ENCODE data around the gene KAT14.
"Not testable (repeated sequence)": the region's sequence is repeated elsewhere in the genome, so short reads cannot be mapped to it uniquely, and the experiment has no call there.

KAT14 gene

GRCh38 chr20:18188434-18188833, 50.8 kb downstream of the KAT14 start:
- Histone ChIP-seq H3K14ac (ENCODE audit: low read length) (no peak overlapping the region), H3K4me3 (ENCODE audit: low read depth, low read length) (no peak overlapping the region), H3K27ac (ENCODE audit: low read depth, low read length) (no peak overlapping the region), H2AK5ac (ENCODE audit: low read length) (no peak overlapping the region), H3K4me2 (ENCODE audit: low read length) (no peak overlapping the region), H3K9ac (ENCODE audit: low read length) (no peak overlapping the region), H3K23ac (ENCODE audit: low read length) (no peak overlapping the region), H2BK12ac (ENCODE audit: low read length) (no peak overlapping the region), H4K8ac (ENCODE audit: low read depth, low read length) (no peak overlapping the region), H4K91ac (ENCODE audit: low read depth, low read length) (no peak overlapping the region), H3K27me3 (ENCODE audit: insufficient read depth, low read length) (no peaks in the 10 kb centered on the region), H3K36me3 (ENCODE audit: control insufficient read depth in 1 of 2, insufficient read depth in 2 of 2, low read length in 2 of 2) (peaks cover 15 to 29% of the 10 kb centered on the region in 2 experiments), H3K4ac (ENCODE audit: low read depth, low read length) (no peak overlapping the region), H3K79me2 (ENCODE audit: control insufficient read depth, insufficient read depth, low read length, poor library complexity) (no peaks in the 10 kb centered on the region), H3K79me1 (ENCODE audit: low read length) (no peaks in the 10 kb centered on the region), H3K4me1 (ENCODE audit: control insufficient read depth in 1 of 2, insufficient read depth in 2 of 2, low read length in 2 of 2) (peaks cover 0 to 3% of the 10 kb centered on the region in 2 experiments), H2BK5ac (ENCODE audit: low read depth, low read length, poor library complexity) (no peak overlapping the region), H3K18ac (ENCODE audit: low read length) (no peak overlapping the region), H2BK120ac (ENCODE audit: insufficient read depth, low read length, poor library complexity) (no peak overlapping the region), H2AFZ (ENCODE audit: insufficient read depth, low read length, poor library complexity) (no peak overlapping the region), H3K9me3 (ENCODE audit: insufficient read depth, low read depth, low read length) (peaks cover 2% of the 10 kb centered on the region), H4K12ac (ENCODE audit: low read depth, low read length) (no peak overlapping the region)
- DNase-seq: no peak
- WGBS (ENCODE audit: extremely low coverage, insufficient coverage, insufficient read length): no CpG with 5 or more reads among the region's 3 CpGs

DNA sequence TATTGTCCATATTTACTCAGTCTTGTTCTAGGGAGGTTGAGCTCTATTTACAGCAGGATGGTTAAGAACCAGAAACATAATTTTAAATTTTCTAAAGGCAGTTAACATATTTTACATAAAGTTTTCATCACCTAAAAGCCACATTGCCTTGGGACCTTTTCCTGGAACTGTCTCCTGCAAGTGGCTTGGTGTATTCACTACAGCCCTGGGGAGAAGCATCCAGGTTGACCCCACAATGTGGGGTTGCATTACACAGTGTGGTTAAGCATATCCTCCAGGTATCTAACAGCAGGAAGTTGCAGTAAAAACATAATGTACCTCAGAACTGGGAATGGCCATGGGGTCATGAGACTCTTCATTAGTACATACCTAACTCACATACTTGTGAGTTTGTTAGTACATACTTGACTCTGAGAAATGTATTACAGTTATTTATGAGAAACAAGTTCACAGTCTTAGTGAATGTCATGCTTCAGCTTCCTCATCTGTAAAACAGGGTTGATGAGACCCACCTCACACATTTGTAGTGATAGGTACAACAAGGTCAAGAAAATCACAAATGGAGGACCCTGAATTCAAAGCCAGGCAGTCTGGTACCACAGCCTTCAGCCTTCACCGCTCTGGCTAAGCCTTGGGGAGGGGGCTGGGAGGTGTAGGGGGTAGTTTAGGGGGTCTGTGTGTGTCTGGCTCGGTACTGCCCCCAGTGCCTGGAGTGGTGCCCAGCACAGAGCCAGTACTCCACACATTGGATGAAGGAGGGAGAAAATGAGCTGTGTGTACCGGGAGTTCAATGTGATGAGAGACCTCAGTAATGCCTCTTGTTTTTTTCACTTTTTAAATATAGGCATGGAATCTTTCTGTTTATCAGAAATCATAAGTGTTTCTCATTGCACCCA, 52.9 kb downstream of the KAT14 start:
- no peaks in the 10 kb centered on the region for H3K79me1 ChIP-seq (ENCODE audit: low read length)
- no peak overlapping the region for H3K4me2 ChIP-seq (ENCODE audit: low read length)
- H3K14ac ChIP-seq (ENCODE audit: low read length): no peak overlapping the region
- no peak overlapping the region for H3K4ac ChIP-seq (ENCODE audit: low read depth, low read length)
- H3K36me3 ChIP-seq (ENCODE audit: control insufficient read depth in 1 of 2, insufficient read depth in 2 of 2, low read length in 2 of 2): peaks cover 12 to 20% of the 10 kb centered on the region in 2 experiments
- no peak overlapping the region for H2BK12ac ChIP-seq (ENCODE audit: low read length)
- H3K18ac ChIP-seq (ENCODE audit: low read length): no peak overlapping the region
- no peak overlapping the region for H2BK120ac ChIP-seq (ENCODE audit: insufficient read depth, low read length, poor library complexity)
- no peak overlapping the region for H2AK5ac ChIP-seq (ENCODE audit: low read length)
- H3K27ac ChIP-seq (ENCODE audit: low read depth, low read length): no peak overlapping the region
- H4K12ac ChIP-seq (ENCODE audit: low read depth, low read length): no peak overlapping the region
- H3K27me3 ChIP-seq (ENCODE audit: insufficient read depth, low read length): no peaks in the 10 kb centered on the region
- peak in 1 of 2 donors; percentile 45 for DNase-seq
- H4K91ac ChIP-seq (ENCODE audit: low read depth, low read length): no peak overlapping the region
- no peak overlapping the region for H3K4me3 ChIP-seq (ENCODE audit: low read depth, low read length)
- no peak overlapping the region for H3K9ac ChIP-seq (ENCODE audit: low read length)
- H3K79me2 ChIP-seq (ENCODE audit: control insufficient read depth, insufficient read depth, low read length, poor library complexity): no peaks in the 10 kb centered on the region
- no peak overlapping the region for H2BK5ac ChIP-seq (ENCODE audit: low read depth, low read length, poor library complexity)
- peaks cover 2% of the 10 kb centered on the region for H3K9me3 ChIP-seq (ENCODE audit: insufficient read depth, low read depth, low read length)
- no CpG with 5 or more reads among the region's 3 CpGs for WGBS (ENCODE audit: extremely low coverage, insufficient coverage, insufficient read length)
- H3K23ac ChIP-seq (ENCODE audit: low read length): no peak overlapping the region
- no peak overlapping the region for H4K8ac ChIP-seq (ENCODE audit: low read depth, low read length)
- H3K4me1 ChIP-seq (ENCODE audit: control insufficient read depth in 1 of 2, insufficient read depth in 2 of 2, low read length in 2 of 2): peaks cover 0 to 3% of the 10 kb centered on the region in 2 experiments
- H2AFZ ChIP-seq (ENCODE audit: insufficient read depth, low read length, poor library complexity): no peak overlapping the region

GRCh38 chr20:18191306-18191705, 53.6 kb downstream of the KAT14 start:
- no peak overlapping the region for H2AK5ac ChIP-seq (ENCODE audit: low read length)
- H2BK12ac ChIP-seq (ENCODE audit: low read length): no peak overlapping the region
- no peak overlapping the region for H2BK120ac ChIP-seq (ENCODE audit: insufficient read depth, low read length, poor library complexity)
- H4K12ac ChIP-seq (ENCODE audit: low read depth, low read length): no peak overlapping the region
- no peak overlapping the region for H2AFZ ChIP-seq (ENCODE audit: insufficient read depth, low read length, poor library complexity)
- no peaks in the 10 kb centered on the region for H3K79me2 ChIP-seq (ENCODE audit: control insufficient read depth, insufficient read depth, low read length, poor library complexity)
- H3K4ac ChIP-seq (ENCODE audit: low read depth, low read length): no peak overlapping the region
- no peaks in the 10 kb centered on the region for H3K79me1 ChIP-seq (ENCODE audit: low read length)
- no peak overlapping the region for H3K27ac ChIP-seq (ENCODE audit: low read depth, low read length)
- H3K4me1 ChIP-seq (ENCODE audit: control insufficient read depth in 1 of 2, insufficient read depth in 2 of 2, low read length in 2 of 2): peaks cover 0 to 3% of the 10 kb centered on the region in 2 experiments
- no peak for DNase-seq
- H4K8ac ChIP-seq (ENCODE audit: low read depth, low read length): no peak overlapping the region
- H3K9ac ChIP-seq (ENCODE audit: low read length): no peak overlapping the region
- no peak overlapping the region for H3K4me3 ChIP-seq (ENCODE audit: low read depth, low read length)
- H3K23ac ChIP-seq (ENCODE audit: low read length): no peak overlapping the region
- no peak overlapping the region for H2BK5ac ChIP-seq (ENCODE audit: low read depth, low read length, poor library complexity)
- H3K14ac ChIP-seq (ENCODE audit: low read length): no peak overlapping the region
- H3K18ac ChIP-seq (ENCODE audit: low read length): no peak overlapping the region
- no CpG with 5 or more reads among the region's 1 CpG for WGBS (ENCODE audit: extremely low coverage, insufficient coverage, insufficient read length)
- H3K36me3 ChIP-seq (ENCODE audit: control insufficient read depth in 1 of 2, insufficient read depth in 2 of 2, low read length in 2 of 2): peaks cover 9 to 15% of the 10 kb centered on the region in 2 experiments
- H3K27me3 ChIP-seq (ENCODE audit: insufficient read depth, low read length): no peaks in the 10 kb centered on the region
- H4K91ac ChIP-seq (ENCODE audit: low read depth, low read length): no peak overlapping the region
- no peak overlapping the region for H3K4me2 ChIP-seq (ENCODE audit: low read length)
- peaks cover 2% of the 10 kb centered on the region for H3K9me3 ChIP-seq (ENCODE audit: insufficient read depth, low read depth, low read length)

DNA sequence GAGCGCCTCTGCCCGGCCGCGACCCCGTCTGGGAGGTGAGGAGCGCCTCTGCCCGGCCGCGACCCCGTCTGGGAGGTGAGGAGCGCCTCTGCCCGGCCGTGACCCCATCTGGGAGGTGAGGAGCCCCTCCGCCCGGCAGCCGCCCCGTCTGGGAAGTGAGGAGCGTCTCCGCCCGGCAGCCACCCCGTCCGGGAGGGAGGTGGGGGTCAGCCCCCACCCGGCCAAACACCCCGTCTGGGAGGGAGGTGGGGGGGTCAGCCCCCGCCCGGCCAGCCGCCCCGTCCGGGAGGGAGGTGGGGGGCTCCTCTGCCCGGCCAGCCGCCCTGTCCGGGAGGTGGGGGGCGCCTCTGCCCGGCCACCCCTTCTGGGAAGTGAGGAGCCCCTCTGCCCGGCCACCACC, 56.8 kb downstream of the KAT14 start:
- not testable (repeated sequence) for H3K27ac ChIP-seq (ENCODE audit: low read depth, low read length); DNase-seq; H3K4me2 ChIP-seq (ENCODE audit: low read length); H3K79me1 ChIP-seq (ENCODE audit: low read length); H3K79me2 ChIP-seq (ENCODE audit: control insufficient read depth, insufficient read depth, low read length, poor library complexity); H2BK120ac ChIP-seq (ENCODE audit: insufficient read depth, low read length, poor library complexity); H2BK5ac ChIP-seq (ENCODE audit: low read depth, low read length, poor library complexity); H3K4me3 ChIP-seq (ENCODE audit: low read depth, low read length); H3K4me1 ChIP-seq (ENCODE audit: control insufficient read depth in 1 of 2, insufficient read depth in 2 of 2, low read length in 2 of 2); H3K4ac ChIP-seq (ENCODE audit: low read depth, low read length); H2AFZ ChIP-seq (ENCODE audit: insufficient read depth, low read length, poor library complexity); H3K36me3 ChIP-seq (ENCODE audit: control insufficient read depth in 1 of 2, insufficient read depth in 2 of 2, low read length in 2 of 2); H4K91ac ChIP-seq (ENCODE audit: low read depth, low read length); H2AK5ac ChIP-seq (ENCODE audit: low read length); H2BK12ac ChIP-seq (ENCODE audit: low read length); H3K9me3 ChIP-seq (ENCODE audit: insufficient read depth, low read depth, low read length); H3K14ac ChIP-seq (ENCODE audit: low read length); H3K18ac ChIP-seq (ENCODE audit: low read length); H4K8ac ChIP-seq (ENCODE audit: low read depth, low read length); H3K9ac ChIP-seq (ENCODE audit: low read length); H4K12ac ChIP-seq (ENCODE audit: low read depth, low read length); H3K23ac ChIP-seq (ENCODE audit: low read length); H3K27me3 ChIP-seq (ENCODE audit: insufficient read depth, low read length)
- WGBS (ENCODE audit: extremely low coverage, insufficient coverage, insufficient read length): no CpG with 5 or more reads among the region's 35 CpGs
